HEK293 (cell line): Measurements from ENCODE around the gene SARNP.

Experiments
- CTCF ChIA-PET: fragments of 350-600 bp; formaldehyde crosslinking; extraction: SDS; loops from one replicate; lab custom pipeline; 2021; ENCODE audit warnings: antibody characterized with exemption; lab: Yijun Ruan, JAX
- POLR2A ChIA-PET: fragments of 300-600 bp; formaldehyde crosslinking; extraction: SDS; loops from one replicate; lab custom pipeline; 2020; ENCODE audit warnings: antibody characterized with exemption, inconsistent platforms; lab: Yijun Ruan, JAX
- H3K27ac ChIP-seq: fragments of 200-500 bp; sonication (Bioruptor generic); 2 replicates; pipeline ENCODE4 v1.5.1; 2014; ENCODE audit warnings: low read depth, low read length, control low read depth, inconsistent platforms; ENCODE audit errors: extremely low read depth
- H3K36me3 ChIP-seq, 2 experiments: fragments of 200-500 bp in 1 of 2; sonication (Bioruptor generic) in 1 of 2; 1 replicate in 1 of 2; 2 replicates in 1 of 2; pipeline ENCODE4 v1.5.1; 2014 to 2017; ENCODE audit warnings: inconsistent platforms in 2 of 2, low read length in 2 of 2; ENCODE audit not compliant: control insufficient read depth in 2 of 2, insufficient read depth in 1 of 2
- H3K4me1 ChIP-seq: fragments of 200-500 bp; sonication (Bioruptor generic); 2 replicates; pipeline ENCODE4 v1.5.1; 2014; ENCODE audit warnings: mild to moderate bottlenecking, low read length, inconsistent platforms; ENCODE audit not compliant: control insufficient read depth, insufficient read depth
- H3K4me3 ChIP-seq: 2 replicates; pipeline ENCODE4 v1.5.1; 2011; ENCODE audit warnings: low read depth, mild to moderate bottlenecking, control low read depth, low read length, moderate library complexity
- H3K9me3 ChIP-seq: fragments of 200-500 bp; sonication (Bioruptor generic); 2 replicates; pipeline ENCODE4 v1.5.1; 2014; ENCODE audit warnings: low read depth, low read length, inconsistent platforms; ENCODE audit not compliant: control insufficient read depth, insufficient read depth
- AEBP2 ChIP-seq: fragments of 450-650 bp; formaldehyde crosslinking; IDR thresholded peaks from 2 replicates; pipeline ENCODE4 v1.5.1; 2016; ENCODE audit warnings: missing biosample characterization, missing genetic modification characterization, borderline replicate concordance
- BCL11A ChIP-seq: fragments of 450-650 bp; formaldehyde crosslinking; IDR thresholded peaks from 2 replicates; pipeline ENCODE4 v1.5.1; 2016; ENCODE audit warnings: low read depth, missing biosample characterization, missing genetic modification characterization
- EGR2 ChIP-seq: fragments of 450-650 bp; formaldehyde crosslinking; IDR thresholded peaks from 2 replicates; pipeline ENCODE4 v1.5.1; 2016; ENCODE audit warnings: low read depth, missing biosample characterization, missing genetic modification characterization
- GLI2 ChIP-seq: fragments of 450-650 bp; formaldehyde crosslinking; IDR thresholded peaks from 2 replicates; pipeline ENCODE4; 2017; ENCODE audit warnings: missing biosample characterization, missing genetic modification characterization, low read depth, borderline replicate concordance
- KLF1 ChIP-seq: fragments of 450-650 bp; formaldehyde crosslinking; IDR thresholded peaks from 2 replicates; pipeline ENCODE4 v1.5.1; 2016; ENCODE audit warnings: missing biosample characterization, missing genetic modification characterization
- OVOL3 ChIP-seq: fragments of 450-650 bp; formaldehyde crosslinking; IDR thresholded peaks from 2 replicates; pipeline ENCODE4 v1.5.1; 2016; ENCODE audit warnings: missing biosample characterization, missing genetic modification characterization
- SCRT2 ChIP-seq: fragments of 450-650 bp; formaldehyde crosslinking; IDR thresholded peaks from 2 replicates; pipeline ENCODE4 v1.5.1; 2016; ENCODE audit warnings: missing biosample characterization, missing genetic modification characterization
- ZBTB6 ChIP-seq: fragments of 450-650 bp; formaldehyde crosslinking; IDR thresholded peaks from 2 replicates; pipeline ENCODE4 v1.5.1; 2017; ENCODE audit warnings: missing biosample characterization, missing genetic modification characterization
- ZFP41 ChIP-seq: fragments of 450-650 bp; formaldehyde crosslinking; IDR thresholded peaks from 2 replicates; pipeline ENCODE4 v1.5.1; 2016; ENCODE audit warnings: missing biosample characterization, missing genetic modification characterization, borderline replicate concordance
- ZNF10 ChIP-seq: fragments of 450-650 bp; formaldehyde crosslinking; IDR thresholded peaks from 2 replicates; pipeline ENCODE4 v1.5.1; 2017; ENCODE audit warnings: missing biosample characterization, missing genetic modification characterization
- ZNF114 ChIP-seq: fragments of 450-650 bp; formaldehyde crosslinking; IDR thresholded peaks from 2 replicates; pipeline ENCODE4 v1.5.0; 2017; ENCODE audit warnings: missing biosample characterization, missing genetic modification characterization
- ZNF2 ChIP-seq: fragments of 450-650 bp; formaldehyde crosslinking; IDR thresholded peaks from 2 replicates; pipeline ENCODE4 v1.5.1; 2016; ENCODE audit warnings: missing biosample characterization, missing genetic modification characterization
- ZNF274 ChIP-seq, 2 experiments: fragments of 200-500 bp in 1 of 2; fragments of 450-650 bp in 1 of 2; sonication (Bioruptor generic) in 1 of 2; formaldehyde crosslinking in 1 of 2; IDR thresholded peaks; 2 replicates each; pipeline versions ENCODE4 v1.5.1 to v1.6.1; 2014 to 2016; ENCODE audit warnings: borderline replicate concordance in 1 of 2, inconsistent platforms in 1 of 2, low read length in 1 of 2, missing biosample characterization in 1 of 2, missing genetic modification characterization in 1 of 2
- ZNF366 ChIP-seq: fragments of 450-650 bp; formaldehyde crosslinking; conservative IDR thresholded peaks from 2 replicates; pipeline ENCODE4 v1.5.1; 2016; ENCODE audit warnings: missing biosample characterization, missing genetic modification characterization
- ZNF426 ChIP-seq: fragments of 450-650 bp; formaldehyde crosslinking; IDR thresholded peaks from 2 replicates; pipeline ENCODE4 v1.5.1; 2017; ENCODE audit warnings: missing biosample characterization, missing genetic modification characterization, mild to moderate bottlenecking, inconsistent platforms, moderate library complexity
- ZNF449 ChIP-seq: fragments of 450-650 bp; formaldehyde crosslinking; IDR thresholded peaks from 2 replicates; pipeline ENCODE4 v1.5.1; 2017; ENCODE audit warnings: missing biosample characterization, mild to moderate bottlenecking, missing genetic modification characterization, moderate library complexity
- ZNF501 ChIP-seq: fragments of 450-650 bp; formaldehyde crosslinking; IDR thresholded peaks from 2 replicates; pipeline ENCODE4 v1.5.1; 2016; ENCODE audit warnings: missing biosample characterization, missing genetic modification characterization
- ZNF513 ChIP-seq: fragments of 450-650 bp; IDR thresholded peaks from 2 replicates; pipeline ENCODE4 v1.5.1; 2018; ENCODE audit warnings: missing biosample characterization, missing genetic modification characterization
- ZNF548 ChIP-seq: fragments of 450-650 bp; formaldehyde crosslinking; IDR thresholded peaks from 2 replicates; pipeline ENCODE4 v1.5.1; 2016; ENCODE audit warnings: missing biosample characterization, missing genetic modification characterization
- ZNF571 ChIP-seq: fragments of 450-650 bp; formaldehyde crosslinking; IDR thresholded peaks from 2 replicates; pipeline ENCODE4 v1.5.0; 2017; ENCODE audit warnings: missing biosample characterization, missing genetic modification characterization
- ZNF660 ChIP-seq: fragments of 450-650 bp; IDR thresholded peaks from 2 replicates; pipeline ENCODE4 v1.5.1; 2018; ENCODE audit warnings: missing biosample characterization, mild to moderate bottlenecking, missing genetic modification characterization

SARNP gene

DNA sequence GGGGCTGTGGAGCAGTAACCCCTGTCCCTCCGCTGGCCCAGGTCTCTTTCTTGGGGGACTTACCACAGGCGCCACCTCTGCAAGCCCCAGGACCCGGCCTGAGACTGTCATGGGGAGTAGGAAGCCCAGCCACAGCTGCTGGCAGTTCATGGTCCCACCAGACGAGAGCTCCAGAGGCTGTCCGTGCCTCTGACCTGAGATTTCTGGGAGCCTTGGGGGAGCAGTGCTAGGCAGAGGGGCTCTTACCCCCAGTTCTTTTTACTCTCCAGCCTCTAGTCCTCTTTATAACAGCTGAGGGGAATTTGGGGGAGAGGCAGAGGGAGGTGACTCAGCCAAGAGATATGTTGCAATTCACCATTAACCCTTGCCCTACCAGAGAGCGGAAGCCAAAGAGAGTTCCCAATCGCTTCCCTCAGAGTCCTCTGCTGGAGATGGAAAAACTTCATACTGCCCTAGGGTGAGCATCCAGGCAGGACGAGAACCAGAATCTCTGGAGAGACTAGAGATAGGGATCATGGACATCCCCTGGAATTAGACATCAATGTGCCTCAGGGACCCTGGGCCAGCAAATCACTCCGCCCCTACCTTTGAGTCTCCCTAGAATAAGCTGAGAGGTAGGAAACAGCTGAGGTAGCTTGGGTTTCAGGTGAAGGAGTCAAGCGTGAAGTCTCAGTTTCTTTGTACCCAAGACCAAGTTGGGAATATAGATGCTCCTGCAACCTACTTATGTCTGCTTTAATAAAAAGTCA lies 25.3 kb upstream of the SARNP start, which contains the start of gene MMP19:
Gene MMP19 (minus strand): TSS at position 256 of the 749 bp plus-strand sequence. CDS start 106 bp downstream, at position 150.
- Histone ChIP-seq H3K27ac (no peak within 1 kb of the TSS), H3K4me1 (no peaks in the 10 kb centered on the region; the same call in 1 of the 2 replicates), H3K36me3 (no peaks in the 10 kb centered on the region), H3K9me3 (no peaks in the 10 kb centered on the region), H3K4me3 (no peak within 1 kb of the TSS)
- TF ChIP-seq ZNF548 (no peak), ZNF660 (0 out of 2 replicates have a peak, but pooled peaks have one; percentile 21)
- POLR2A ChIA-PET = interaction anchor here (0.6 to 1.8 kb wide), 2 partner anchors 13 to 1671 kb away, joined by 5 to 7 read pairs; partner anchors contain the start of gene DNAJC14
- CTCF ChIA-PET = interaction anchor here (0.7 kb wide), 1 partner anchor 35 kb away, joined by 3 read pairs; no protein-coding TSS in a partner anchor

- CTCF ChIA-PET = interaction anchor here (0.6 kb wide), 1 partner anchor 103 kb away, joined by 3 read pairs; no protein-coding TSS in a partner anchor
- Histone ChIP-seq H3K4me3 (no peak overlapping the region), H3K9me3 (no peaks in the 10 kb centered on the region), H3K36me3 (no peaks in the 10 kb centered on the region), H3K4me1 (no peaks in the 10 kb centered on the region), H3K27ac (no peak overlapping the region)
- POLR2A ChIA-PET = interaction anchor here (0.6 to 0.7 kb wide), 2 partner anchors 11 to 111 kb away, joined by 3 read pairs; partner anchors contain the start of gene DNAJC14
- TF ChIP-seq ZNF2 (tag by site-specific recombination) = no peak
- TF ChIP-seq BCL11A (tag by site-specific recombination) = no peak
- TF ChIP-seq ZNF501 (tag by site-specific recombination) = no peak
- TF ChIP-seq ZNF426 (tag by site-specific recombination) = no peak
- peak; percentile 78 for TF ChIP-seq SCRT2
- no peak for TF ChIP-seq ZNF449 (tag by site-specific recombination)
- no peak for TF ChIP-seq ZNF10 (tag by site-specific recombination)
These were observed 23.2 kb upstream of the SARNP start for GRCh38 chr12:55840581-55841351.

- Histone ChIP-seq H3K36me3 (no peaks in the 10 kb centered on the region), H3K4me1 (no peaks in the 10 kb centered on the region), H3K9me3 (no peaks in the 10 kb centered on the region), H3K4me3 (no peak overlapping the region), H3K27ac (no peak overlapping the region)
- POLR2A ChIA-PET = interaction anchor here (0.7 kb wide), 1 partner anchor 10 kb away, joined by 3 read pairs; no protein-coding TSS in a partner anchor
- CTCF ChIA-PET = no interaction called here
- TF ChIP-seq GLI2 (tag by site-specific recombination) (no peak), ZNF366 (no peak), ZFP41 (tag by site-specific recombination) (no peak), ZNF571 (tag by site-specific recombination) (no peak), ZBTB6 (tag by site-specific recombination) (no peak), ZNF114 (no peak), KLF1 (tag by site-specific recombination) (no peak), ZNF274 (IDR thresholded peaks at IDR 0.05; ENCODE audit: low read length) (no peak), ZNF274 (tag by site-specific recombination; IDR thresholded peaks at IDR 0.05; ENCODE audit: borderline replicate concordance) (no peak), ZNF2 (tag by site-specific recombination) (no peak), OVOL3 (no peak), EGR2 (tag by site-specific recombination) (no peak), ZNF513 (tag by site-specific recombination) (no peak), AEBP2 (tag by site-specific recombination) (no peak)
These were observed 22.0 kb upstream of the SARNP start for GRCh38 chr12:55839345-55840140.
